NCI-H1105 (cell line): ENCODE results near the gene MAGEA3.
"Not testable (repeated sequence)": the region's sequence is repeated elsewhere in the genome, so short reads cannot be mapped to it uniquely, and the experiment has no call there.

Experiments used
- DNase-seq: peaks from one replicate; lab custom pipeline; 2025; lab: John Stamatoyannopoulos, UW

The MAGEA3 gene

GRCh38 chrX:152735860-152736511 is 37.4 kb downstream of the MAGEA3 start:
- no peak for DNase-seq

- not testable (repeated sequence) for DNase-seq
Observed at GRCh38 chrX:152736528-152736927, 37.9 kb downstream of the MAGEA3 start.

GRCh38 chrX:152738560-152738959 is 40.0 kb downstream of the MAGEA3 start:
- DNase-seq, result no peak
